H1 (cell line): ENCODE data around the gene SSX2IP. TPM values are rescaled to one million over a fixed set of nuclear protein-coding genes. Genes with fewer than 3 reads are reported as not detected.

Source experiments
- CTCF ChIA-PET: fragments of 300-600 bp; sonication (Branson Sonifier 250); formaldehyde crosslinking; loops from one replicate; lab custom pipeline; 2021; ENCODE audit not compliant: partially characterized antibody; lab: Charles Lee
- POLR2A ChIA-PET: fragments of 300-600 bp; sonication (Branson Sonifier 250); formaldehyde crosslinking; loops from one replicate; lab custom pipeline; 2021; ENCODE audit warnings: inconsistent platforms; ENCODE audit not compliant: partially characterized antibody; lab: Charles Lee
- DNase-seq, 2 experiments: peaks; one replicate each; pipeline versions ENCODE4 v3.0.0 to v3.0.0-alpha.2; 2010 to 2022; ENCODE audit warnings: low spot score in 2 of 2, low read depth in 1 of 2, mixed read lengths in 1 of 2
- FAIRE-seq: peaks from 2 replicates; lab custom pipeline; 2011; peaks lifted over from hg19 to GRCh38; lab: Jason Lieb, UNC
- H2AFZ ChIP-seq: 2 replicates; pipeline ENCODE4 v1.8.1; 2012; ENCODE audit warnings: low read length, inconsistent platforms
- H2AK5ac ChIP-seq: 2 replicates; pipeline ENCODE4 v1.6.1; 2013; ENCODE audit warnings: low read depth, low read length
- H2BK120ac ChIP-seq: replicated peaks from 2 replicates; pipeline ENCODE3; 2013; ENCODE audit warnings: low read depth, low read length, inconsistent platforms
- H2BK12ac ChIP-seq: 2 replicates; pipeline ENCODE4 v1.6.1; 2013; ENCODE audit warnings: low read depth, low read length
- H2BK15ac ChIP-seq: 2 replicates; pipeline ENCODE4 v1.6.1; 2013; ENCODE audit warnings: low read length
- H2BK20ac ChIP-seq: 2 replicates; pipeline ENCODE4 v1.6.1; 2013; ENCODE audit warnings: low read length
- H2BK5ac ChIP-seq: 2 replicates; pipeline ENCODE4 v1.6.1; 2013; ENCODE audit warnings: low read depth, low read length
- H3K14ac ChIP-seq: 2 replicates; pipeline ENCODE4 v1.6.1; 2013; ENCODE audit warnings: inconsistent platforms; ENCODE audit not compliant: insufficient read length
- H3K18ac ChIP-seq: 2 replicates; pipeline ENCODE4 v1.6.1; 2013; ENCODE audit warnings: low read length; ENCODE audit errors: extremely low read depth
- H3K23ac ChIP-seq: 2 replicates; pipeline ENCODE4 v1.6.1; 2013; ENCODE audit warnings: inconsistent platforms; ENCODE audit not compliant: insufficient read length
- H3K23me2 ChIP-seq: 2 replicates; pipeline ENCODE4 v1.6.1; 2013; ENCODE audit warnings: low read depth, low read length
- H3K27ac ChIP-seq: 2 replicates; pipeline ENCODE4 v1.6.1; 2011; ENCODE audit warnings: low read depth, low read length, inconsistent platforms
- H3K27me3 ChIP-seq, 4 experiments: replicated peaks in 1 of 4; 1 replicate in 1 of 4; 2 replicates in 3 of 4; pipeline versions ENCODE4 v1.6.1 to v1.8.1; 2011 to 2013; ENCODE audit warnings: low read length in 3 of 4, mild to moderate bottlenecking in 3 of 4, inconsistent platforms in 2 of 4, mixed read lengths in 2 of 4, moderate library complexity in 1 of 4; ENCODE audit not compliant: control insufficient read depth in 3 of 4, insufficient read depth in 3 of 4; ENCODE audit errors: extremely low read depth in 1 of 4
- H3K36me3 ChIP-seq, 4 experiments: 2 replicates each; pipeline versions ENCODE4 v1.6.1 to v1.8.1; 2011 to 2013; ENCODE audit warnings: mild to moderate bottlenecking in 4 of 4, low read length in 3 of 4, moderate library complexity in 2 of 4, control low read depth in 1 of 4, inconsistent platforms in 1 of 4; ENCODE audit not compliant: insufficient read depth in 4 of 4, control insufficient read depth in 2 of 4
- H3K4ac ChIP-seq: replicated peaks from 2 replicates; pipeline ENCODE3; 2013; ENCODE audit warnings: low read length, low read depth, mixed read lengths, inconsistent platforms; ENCODE audit not compliant: insufficient read length
- H3K4me1 ChIP-seq, 4 experiments: replicated peaks in 1 of 4; 1 replicate in 1 of 4; 2 replicates in 3 of 4; pipeline versions ENCODE4 v1.6.1 to v1.8.1; 2011 to 2013; ENCODE audit warnings: low read length in 3 of 4, inconsistent platforms in 2 of 4, mixed read lengths in 1 of 4; ENCODE audit not compliant: insufficient read depth in 4 of 4, control insufficient read depth in 3 of 4
- H3K4me2 ChIP-seq, 2 experiments: 2 replicates each; pipeline versions ENCODE4 v1.6.1 to v1.8.1; 2011 to 2013; ENCODE audit warnings: low read depth in 2 of 2, low read length in 2 of 2, control low read depth in 1 of 2, inconsistent platforms in 1 of 2, mild to moderate bottlenecking in 1 of 2; ENCODE audit not compliant: insufficient read depth in 1 of 2
- H3K4me3 ChIP-seq, 4 experiments: fragments of 200-600, 300-600 bp in 1 of 4; sonication (generic), shearing (Covaris generic), sonication (Bioruptor Twin) in 1 of 4; 2 replicates each; pipeline versions ENCODE4 v1.5.1 to v1.8.1; 2011 to 2016; ENCODE audit warnings: low read length in 4 of 4, low read depth in 3 of 4, control low read depth in 2 of 4, inconsistent platforms in 2 of 4, mild to moderate bottlenecking in 2 of 4, mixed read lengths in 1 of 4, moderate library complexity in 1 of 4; ENCODE audit not compliant: insufficient read depth in 2 of 4; ENCODE audit errors: extremely low read depth in 1 of 4
- H3K56ac ChIP-seq: replicated peaks from 2 replicates; pipeline ENCODE3; 2013; ENCODE audit warnings: low read depth, mild to moderate bottlenecking, mixed read lengths, low read length, inconsistent platforms; ENCODE audit not compliant: insufficient read length
- H3K79me1 ChIP-seq: 2 replicates; pipeline ENCODE4 v1.6.1; 2013; ENCODE audit warnings: low read depth, low read length, control low read depth
- H3K79me2 ChIP-seq, 2 experiments: 2 replicates each; pipeline versions ENCODE4 v1.6.1 to v1.8.1; 2012 to 2013; ENCODE audit warnings: low read length in 2 of 2, mild to moderate bottlenecking in 2 of 2, inconsistent platforms in 1 of 2; ENCODE audit not compliant: insufficient read depth in 2 of 2, control insufficient read depth in 1 of 2
- H3K9ac ChIP-seq, 4 experiments: replicated peaks in 1 of 4; 1 replicate in 1 of 4; 2 replicates in 3 of 4; pipeline versions ENCODE4 v1.6.1 to v1.8.1; 2011 to 2013; ENCODE audit warnings: low read depth in 3 of 4, low read length in 3 of 4, control low read depth in 2 of 4, mild to moderate bottlenecking in 2 of 4, moderate library complexity in 2 of 4, inconsistent platforms in 1 of 4; ENCODE audit errors: extremely low read depth in 1 of 4
- H3K9me3 ChIP-seq, 2 experiments: 2 replicates each; pipeline versions ENCODE4 v1.6.1 to v1.8.1; 2012 to 2013; ENCODE audit warnings: mild to moderate bottlenecking in 2 of 2, moderate library complexity in 2 of 2, control low read depth in 1 of 2, inconsistent platforms in 1 of 2, low read depth in 1 of 2, low read length in 1 of 2, mixed read lengths in 1 of 2; ENCODE audit not compliant: insufficient read depth in 2 of 2
- H4K20me1 ChIP-seq, 2 experiments: replicated peaks in 1 of 2; 2 replicates each; pipeline versions ENCODE3 to v1.8.1; 2011 to 2013; ENCODE audit warnings: inconsistent platforms in 2 of 2, low read length in 2 of 2, mild to moderate bottlenecking in 1 of 2; ENCODE audit not compliant: insufficient read depth in 2 of 2, control insufficient read depth in 1 of 2
- H4K5ac ChIP-seq: 2 replicates; pipeline ENCODE4 v1.6.1; 2013; ENCODE audit warnings: low read length, low read depth, mixed read lengths, inconsistent platforms; ENCODE audit not compliant: insufficient read length
- H4K8ac ChIP-seq: 2 replicates; pipeline ENCODE4 v1.8.0; 2013; ENCODE audit warnings: mild to moderate bottlenecking, moderate library complexity, low read length, inconsistent platforms; ENCODE audit not compliant: insufficient read depth; ENCODE audit errors: extremely low read depth
- H4K91ac ChIP-seq: replicated peaks from 2 replicates; pipeline ENCODE3; 2013; ENCODE audit warnings: low read length, mixed read lengths, inconsistent platforms; ENCODE audit not compliant: insufficient read length
- BCL11A ChIP-seq, 2 experiments: IDR thresholded peaks; one replicate each; pipeline ENCODE4 v1.6.1; 2011; ENCODE audit warnings: low read depth in 2 of 2, low read length in 2 of 2, mild to moderate bottlenecking in 2 of 2
- GABPA ChIP-seq: IDR thresholded peaks from 2 replicates; pipeline ENCODE4 v1.6.1; 2011; ENCODE audit warnings: mild to moderate bottlenecking, low read length, moderate library complexity, borderline replicate concordance; ENCODE audit not compliant: insufficient read depth
- GTF2F1 ChIP-seq: IDR thresholded peaks from 2 replicates; pipeline ENCODE4 v1.6.1; 2012; ENCODE audit warnings: low read depth, low read length, improper control_type of control experiment, borderline replicate concordance
- JUN ChIP-seq: IDR thresholded peaks from 2 replicates; pipeline ENCODE4 v1.6.1; 2011; ENCODE audit warnings: low read depth, mild to moderate bottlenecking, improper control_type of control experiment, low read length
- KDM5A ChIP-seq: fragments of 200-600 bp; IDR thresholded peaks from 2 replicates; pipeline ENCODE4 v1.7.1; 2012; ENCODE audit warnings: mild to moderate bottlenecking, low read length, inconsistent platforms, mixed read lengths
- TAF7 ChIP-seq: optimal IDR thresholded peaks from 2 replicates; pipeline ENCODE3; 2011; ENCODE audit warnings: low read depth, mild to moderate bottlenecking, inconsistent platforms, low read length, moderate library complexity, borderline replicate concordance
- WGBS, 2 experiments: shearing (Covaris generic) in 1 of 2; methylation state at CpG; one replicate each; pipeline versions ENCODE4 v1.1.6 to v1.1.7; 2013 to 2015; ENCODE audit warnings: low lambda C conversion rate in 2 of 2, mixed read lengths in 2 of 2, inconsistent platforms in 1 of 2, low coverage in 1 of 2, missing lambda C conversion rate in 1 of 2; ENCODE audit not compliant: insufficient replicate concordance in 2 of 2, insufficient coverage in 1 of 2, insufficient read length in 1 of 2; ENCODE audit errors: extremely low coverage in 1 of 2, missing lambda C conversion rate in 1 of 2; 5-methylcytosine and 5-hydroxymethylcytosine counted together
- polyA plus RNA-seq, 7 experiments: library from polyadenylated mRNA; depleted of rRNA in 3 of 7; stranded (reverse) in 5 of 7; unstranded in 2 of 7; fragments of >200 nt in 5 of 7; fragments of 200-250 nt in 2 of 7; gene quantifications; 1 replicate in 5 of 7; 2 replicates in 1 of 7; 4 replicates in 1 of 7; pipeline versions ENCODE4 v1.2.1 to v1.2.3, GENCODE V29; 2011 to 2013; ENCODE audit warnings: missing spikeins in 2 of 7, mixed read lengths in 2 of 7
- total RNA-seq: library from RNA; stranded (reverse); fragmentation: NEBNext Ultra II Directional; extraction: Animal tissue kit (Norgen Biotek cat#: 25700); gene quantifications from 2 replicates; pipeline ENCODE4 v1.2.1, GENCODE V29; 2021

Gene SSX2IP
- total and polyA plus RNA-seq, 2 of the 8 experiments (the other 6 are each of a cell fraction or from before 2014, with no cell fraction given): 4.0 to 31.3 TPM

DNA sequence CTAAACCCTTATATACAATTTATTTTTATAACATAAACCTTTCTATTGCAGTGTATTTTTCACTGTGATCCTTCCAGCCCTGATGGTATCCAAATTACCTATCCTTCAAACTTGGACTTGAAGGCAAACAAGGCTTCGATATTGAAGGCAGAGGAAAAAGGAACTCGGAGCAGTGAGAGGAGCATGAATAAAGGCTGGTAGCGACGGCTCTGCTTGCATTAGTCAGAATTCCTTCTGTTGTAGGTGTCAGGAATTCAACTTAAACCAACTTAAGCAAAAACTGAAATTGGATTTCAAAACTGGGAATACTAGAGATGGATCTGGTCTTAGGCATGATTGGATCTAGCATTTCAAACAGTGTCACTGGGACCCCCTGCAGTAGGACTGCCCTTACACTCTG, 17.8 kb upstream of the SSX2IP start:
- CTCF ChIA-PET: interaction anchor here (0.6 to 1.7 kb wide), 3 partner anchors 9 to 84 kb away, joined by 3 to 8 read pairs (median 3); no protein-coding TSS in a partner anchor
- Histone ChIP-seq H3K4ac (no peak overlapping the region), H4K91ac (no peak overlapping the region), H2BK5ac (no peak overlapping the region), H2AK5ac (no peak overlapping the region), H3K23me2 (no peaks in the 10 kb centered on the region), H3K4me3 (no peak overlapping the region), H3K79me2 (no peaks in the 10 kb centered on the region), H3K18ac (no peak overlapping the region), H3K9me3 (no peaks in the 10 kb centered on the region), H4K5ac (no peak overlapping the region), H2AFZ (no peak overlapping the region), H2BK12ac (no peak overlapping the region), H2BK120ac (no peak overlapping the region), H4K20me1 (no peaks in the 10 kb centered on the region), H3K4me1 (no peaks in the 10 kb centered on the region; a peak in 3 of 7 replicates), H3K27me3 (no peaks in the 10 kb centered on the region), H3K36me3 (no peaks in the 10 kb centered on the region), H3K4me2 (no peak overlapping the region), H3K79me1 (no peaks in the 10 kb centered on the region), H3K9ac (no peak overlapping the region), H2BK20ac (no peak overlapping the region), H3K56ac (no peak overlapping the region), H3K23ac (no peak overlapping the region), H2BK15ac (no peak overlapping the region), H3K27ac (no peak overlapping the region), H4K8ac (no peak overlapping the region), H3K14ac (no peak overlapping the region)
- POLR2A ChIA-PET: no interaction called here
- TF ChIP-seq GTF2F1 (no peak), TAF7 (no peak), KDM5A (no peak), BCL11A (IDR thresholded peaks at IDR 0.05; ENCODE audit: low read depth in 2 of 2, low read length in 2 of 2) (no peak), GABPA (no peak), JUN (no peak)
- DNase-seq (no peak), FAIRE-seq (no peak)
- 98% methylated on average over 4 of the region's 4 CpGs; no CpG with 5 or more reads in 1 of the 2 experiments for WGBS, 2 experiments
